ENCODE measurements around the gene CLMN. TPM values are rescaled to one million over a fixed set of nuclear protein-coding genes. Genes with fewer than 3 reads are reported as not detected.

Gene CLMN
- total and polyA plus RNA-seq, 9 of the 15 experiments (the other 6 are each of a cell fraction or from before 2014, with no cell fraction given) = 0.01 to 0.18 (median 0.07) TPM; not detected in 4

GRCh38 chr14:95157327-95158189, 162.2 kb downstream of the CLMN start, which contains the start of gene DICER1:
TSS of gene DICER1 (minus strand) at chr14:95157529. CDS start at chr14:95133458, 24,071 bp downstream.
- H3K9me1 ChIP-seq (ENCODE audit: control insufficient read depth, insufficient read depth, low read length) = no peaks in the 10 kb centered on the region
- no peaks in the 10 kb centered on the region for H4K20me1 ChIP-seq (replicated peaks; ENCODE audit: control insufficient read depth, insufficient read depth, low read length)
- no peaks in the 10 kb centered on the region for H3K36me3 ChIP-seq (ENCODE audit: control insufficient read depth, insufficient read depth, low read length)
- no peaks in the 10 kb centered on the region for H3K27me3 ChIP-seq (ENCODE audit: control insufficient read depth in 2 of 2, insufficient read depth in 2 of 2, low read length in 2 of 2)
- TSS peak; percentile 67 for BruUV-seq (replicated peaks)
- DNase-seq (ENCODE audit: extremely low read depth in 1 of 4, low spot score in 3 of 4) = peak; percentile 91 to 100 (median 100)
- peaks cover 31% of the 10 kb centered on the region for H3K79me2 ChIP-seq (ENCODE audit: control insufficient read depth, insufficient read depth, low read length)
- intact Hi-C loops (cut with micrococcal nuclease) = no loop called here
- peak; percentile 91 for ATAC-seq
- WGBS (ENCODE audit: insufficient coverage, low coverage, missing lambda C conversion rate) = 3% methylated on average over 16 of the region's 77 CpGs
- in situ Hi-C loops (cut with MboI) = no loop called here
- no peaks in the 10 kb centered on the region for H3K9me3 ChIP-seq (replicated peaks; ENCODE audit: control insufficient read depth, insufficient read depth, low read depth, low read length)
- peaks cover 11 to 17% of the 10 kb centered on the region in 2 experiments; a peak in 3 of 5 replicates for H3K4me1 ChIP-seq (replicated peaks in 1 of 2; ENCODE audit: control insufficient read depth in 2 of 2, insufficient read depth in 2 of 2, low read length in 2 of 2)
- peak within 1 kb of the TSS; percentile 85 to 90 for H3K9ac ChIP-seq (ENCODE audit: insufficient read depth in 1 of 2, low read depth in 2 of 2, low read length in 2 of 2)
- peak within 1 kb of the TSS; percentile 92 for H2AFZ ChIP-seq (ENCODE audit: low read depth, low read length)
- ChIA-PET CTCF (ENCODE audit: low intra/inter-chr PET ratio) (interaction anchor here (0.6 kb wide), 1 partner anchor 16 kb away, joined by 3 read pairs; no protein-coding TSS in a partner anchor), POLR2A (interaction anchor here (0.6 to 1.9 kb wide), 6 partner anchors 13 to 321 kb away, joined by 3 to 4 read pairs (median 4); no protein-coding TSS in a partner anchor)
- H3K4me3 ChIP-seq = peak within 1 kb of the TSS; percentile 53
- peak; percentile 65 for FAIRE-seq
- H3K4me2 ChIP-seq (ENCODE audit: insufficient read depth, low read length) = peak within 1 kb of the TSS; percentile 69
- H3K27ac ChIP-seq (ENCODE audit: extremely low read depth, low read depth, low read length) = peak within 1 kb of the TSS; percentile 82
- TF ChIP-seq CBX1 (IDR thresholded peaks at IDR 0.05; ENCODE audit: low read depth) (no peak), YY1 (IDR thresholded peaks at IDR 0.05; ENCODE audit: borderline replicate concordance in 1 of 3, control insufficient read depth in 1 of 3, extremely low read depth in 1 of 3, insufficient read depth in 3 of 3, insufficient read length in 1 of 3, insufficient replicate concordance in 2 of 3, low read depth in 1 of 3, low read length in 2 of 3) (peak in 2 of 3 experiments; percentile 68 to 79), PHF8 (IDR thresholded peaks at IDR 0.05; ENCODE audit: borderline replicate concordance, low read length) (peak; percentile 65; the same call in 1 of the 2 replicates), ZNF740 (CRISPR knock-in tag; IDR thresholded peaks at IDR 0.05) (peak; percentile 63; the same call in 1 of the 2 replicates), ZNF740 (tag; IDR thresholded peaks at IDR 0.05) (peak in 1 of 2 experiments; percentile 57; a peak in 2 of 4 replicates), MYC (IDR thresholded peaks at IDR 0.05; ENCODE audit: low read depth, low read length) (peak; percentile 33; the same call in 1 of the 2 replicates), MYC (CRISPR knock-in tag; IDR thresholded peaks at IDR 0.05; ENCODE audit: borderline replicate concordance, low read depth) (no peak), SRSF1 (IDR thresholded peaks at IDR 0.05; ENCODE audit: low read depth, low read length) (peak; percentile 99), POLR2G (IDR thresholded peaks at IDR 0.05; ENCODE audit: low read depth, low read length) (peak; percentile 78), POLR2A (conservative IDR thresholded peaks at IDR 0.05) (peak; percentile 68)

All from K562 (cell line).